PFSK-1 (cell line): ENCODE measurements around the gene BLCAP.

Experiments used
- FOXP2 ChIP-seq: optimal IDR thresholded peaks from 2 replicates; pipeline ENCODE3; 2011; ENCODE audit warnings: borderline replicate concordance, control low read depth, inconsistent platforms; ENCODE audit not compliant: insufficient read depth; ENCODE audit errors: extremely low read length, extremely low read depth
- POLR2AphosphoS5 ChIP-seq: IDR thresholded peaks from 2 replicates; pipeline ENCODE4 v1.6.1; 2012; ENCODE audit warnings: low read depth, mild to moderate bottlenecking, control low read depth, low read length, moderate library complexity
- SIN3A ChIP-seq: IDR thresholded peaks from 2 replicates; pipeline ENCODE4 v1.6.1; 2012; ENCODE audit warnings: mild to moderate bottlenecking, low read length, moderate library complexity, borderline replicate concordance; ENCODE audit not compliant: insufficient read depth
- TAF1 ChIP-seq: IDR thresholded peaks from 2 replicates; pipeline ENCODE4 v1.6.1; 2012; ENCODE audit warnings: low read length, control low read depth, borderline replicate concordance; ENCODE audit not compliant: insufficient read depth
- TF ChIP-seq, protein P1 (sequence below), 2 experiments: IDR thresholded peaks; 2 replicates each; pipeline versions ENCODE4 v1.6.1 to v1.8.0; 2011 to 2012; ENCODE audit warnings: low read depth in 2 of 2, low read length in 2 of 2, control low read depth in 1 of 2, inconsistent platforms in 1 of 2, mild to moderate bottlenecking in 1 of 2, moderate library complexity in 1 of 2; ENCODE audit not compliant: insufficient read depth in 1 of 2

DNA sequence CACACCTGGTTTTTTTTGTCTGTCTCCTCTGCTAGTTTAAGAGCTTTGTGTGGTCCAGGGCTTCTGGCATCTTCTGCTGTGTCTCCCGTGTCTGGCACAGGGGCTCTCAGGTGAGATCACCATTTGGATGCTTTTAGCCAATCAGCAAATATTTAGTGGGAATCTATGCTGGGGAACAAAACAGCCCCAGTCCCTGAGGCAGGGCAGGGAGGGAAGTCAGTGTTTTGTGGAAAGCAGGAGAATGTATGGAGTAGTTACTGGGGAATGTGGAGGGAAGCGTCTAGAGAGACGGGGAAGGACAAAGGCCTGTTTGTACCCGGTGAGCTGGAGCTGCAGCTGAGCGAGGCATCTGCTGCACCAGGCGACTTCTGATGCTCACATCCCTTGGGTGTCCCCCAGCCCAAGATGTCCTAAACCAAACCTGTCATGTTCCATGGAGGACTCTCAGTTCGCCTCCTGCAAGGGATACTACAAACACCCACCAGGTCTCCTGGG is 55.9 kb downstream of the BLCAP start:
- TF ChIP-seq SIN3A (no peak), POLR2AphosphoS5 (no peak), TAF1 (no peak), FOXP2 (no peak)
- TF ChIP-seq, protein P1, sequence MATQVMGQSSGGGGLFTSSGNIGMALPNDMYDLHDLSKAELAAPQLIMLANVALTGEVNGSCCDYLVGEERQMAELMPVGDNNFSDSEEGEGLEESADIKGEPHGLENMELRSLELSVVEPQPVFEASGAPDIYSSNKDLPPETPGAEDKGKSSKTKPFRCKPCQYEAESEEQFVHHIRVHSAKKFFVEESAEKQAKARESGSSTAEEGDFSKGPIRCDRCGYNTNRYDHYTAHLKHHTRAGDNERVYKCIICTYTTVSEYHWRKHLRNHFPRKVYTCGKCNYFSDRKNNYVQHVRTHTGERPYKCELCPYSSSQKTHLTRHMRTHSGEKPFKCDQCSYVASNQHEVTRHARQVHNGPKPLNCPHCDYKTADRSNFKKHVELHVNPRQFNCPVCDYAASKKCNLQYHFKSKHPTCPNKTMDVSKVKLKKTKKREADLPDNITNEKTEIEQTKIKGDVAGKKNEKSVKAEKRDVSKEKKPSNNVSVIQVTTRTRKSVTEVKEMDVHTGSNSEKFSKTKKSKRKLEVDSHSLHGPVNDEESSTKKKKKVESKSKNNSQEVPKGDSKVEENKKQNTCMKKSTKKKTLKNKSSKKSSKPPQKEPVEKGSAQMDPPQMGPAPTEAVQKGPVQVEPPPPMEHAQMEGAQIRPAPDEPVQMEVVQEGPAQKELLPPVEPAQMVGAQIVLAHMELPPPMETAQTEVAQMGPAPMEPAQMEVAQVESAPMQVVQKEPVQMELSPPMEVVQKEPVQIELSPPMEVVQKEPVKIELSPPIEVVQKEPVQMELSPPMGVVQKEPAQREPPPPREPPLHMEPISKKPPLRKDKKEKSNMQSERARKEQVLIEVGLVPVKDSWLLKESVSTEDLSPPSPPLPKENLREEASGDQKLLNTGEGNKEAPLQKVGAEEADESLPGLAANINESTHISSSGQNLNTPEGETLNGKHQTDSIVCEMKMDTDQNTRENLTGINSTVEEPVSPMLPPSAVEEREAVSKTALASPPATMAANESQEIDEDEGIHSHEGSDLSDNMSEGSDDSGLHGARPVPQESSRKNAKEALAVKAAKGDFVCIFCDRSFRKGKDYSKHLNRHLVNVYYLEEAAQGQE (IDR thresholded peaks at IDR 0.05; ENCODE audit: insufficient read depth in 1 of 2, low read depth in 2 of 2, low read length in 2 of 2), result no peak
